ENCODE data around the gene ZNF777.
"Not testable (repeated sequence)": the region's sequence is repeated elsewhere in the genome, so short reads cannot be mapped to it uniquely, and the experiment has no call there.

ZNF777 gene

GRCh38 chr7:149450821-149451220, 10.0 kb downstream of the ZNF777 start:
- no peak for DNase-seq (ENCODE audit: low read depth)

DNA sequence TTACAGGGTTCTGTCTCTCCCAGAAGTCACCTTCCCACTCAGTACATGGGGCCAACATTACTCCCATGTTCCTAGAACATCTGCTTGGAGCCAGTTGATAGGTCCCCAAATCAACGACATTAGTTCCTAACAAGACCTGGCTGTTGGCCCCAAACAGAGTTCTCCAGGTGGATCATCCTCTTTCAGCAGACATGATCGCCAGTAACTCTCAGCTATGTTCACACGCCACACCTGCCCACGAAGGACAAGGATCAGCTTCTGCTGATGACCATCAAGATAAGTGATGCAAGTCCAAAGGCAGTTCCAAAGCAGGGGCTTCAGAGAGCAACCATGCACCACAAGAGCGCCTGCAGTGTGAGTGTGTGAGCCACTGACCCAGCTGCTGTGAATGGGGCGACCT, 11.0 kb downstream of the ZNF777 start:
- no peak for DNase-seq (ENCODE audit: low read depth)

GRCh38 chr7:149448961-149449360, 11.9 kb downstream of the ZNF777 start:
- no peak for DNase-seq (ENCODE audit: low read depth)

DNA sequence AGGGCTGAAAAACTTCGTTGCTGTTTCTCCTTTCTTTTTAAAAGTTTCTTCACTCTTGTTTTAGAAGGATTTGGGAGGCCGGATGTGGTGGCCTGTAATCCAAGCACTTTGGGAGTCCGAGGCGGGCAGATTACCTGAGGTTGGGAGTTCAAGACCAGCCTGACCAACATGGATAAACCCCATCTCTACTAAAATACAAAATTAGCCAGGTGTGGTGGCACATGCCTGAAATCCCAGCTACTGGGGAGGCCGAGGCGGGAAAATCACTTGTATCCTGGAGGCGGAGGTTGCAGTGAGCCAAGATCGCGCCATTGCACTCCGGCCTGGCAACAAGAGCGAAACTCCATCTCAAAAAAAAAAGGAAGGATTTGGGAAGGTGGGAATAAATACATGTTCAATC, 14.8 kb downstream of the ZNF777 start:
- DNase-seq (ENCODE audit: low read depth): not testable (repeated sequence)

DNA sequence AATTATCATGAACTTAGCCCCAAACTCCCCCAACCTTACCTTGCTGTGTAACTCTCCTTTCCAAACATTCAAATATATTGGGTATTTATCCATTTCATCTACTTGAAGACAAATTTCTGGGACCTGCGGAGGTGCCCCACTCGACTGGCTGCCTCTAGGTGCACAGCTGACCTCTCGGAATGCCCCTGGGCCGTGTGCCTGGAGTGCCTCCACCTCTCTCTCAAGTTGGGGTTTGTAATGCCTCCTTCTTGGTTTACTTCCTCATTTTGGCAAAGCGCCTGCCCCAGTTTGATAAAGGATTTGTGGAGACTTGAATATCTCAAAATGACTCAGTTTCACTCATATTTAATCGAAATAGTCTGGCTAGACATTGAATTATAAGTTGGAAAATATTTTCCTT, 16.6 kb downstream of the ZNF777 start:
- no peak for DNase-seq (ENCODE audit: low read depth)

- no peak for DNase-seq (ENCODE audit: low read depth)
Observed at GRCh38 chr7:149443523-149443922, 17.3 kb downstream of the ZNF777 start.

DNA sequence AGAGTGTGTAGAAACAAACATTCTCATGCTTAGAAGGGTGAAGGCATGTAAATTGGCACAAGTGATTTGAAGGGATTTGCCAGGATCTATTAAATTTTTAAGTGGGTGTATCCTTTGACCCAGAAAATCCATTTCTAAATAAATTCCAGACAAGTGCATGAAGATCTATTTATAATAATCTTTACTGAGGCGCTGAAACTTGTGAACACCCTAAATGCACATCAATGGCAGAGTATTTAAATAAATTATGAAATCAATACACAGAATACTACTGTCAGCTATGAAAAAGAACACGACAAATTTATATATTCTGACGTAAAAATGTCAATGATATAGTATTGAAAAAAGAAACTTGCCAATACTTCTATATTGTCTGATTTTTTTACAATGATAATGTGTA, 17.9 kb downstream of the ZNF777 start:
- no peak for DNase-seq (ENCODE audit: low read depth)

- DNase-seq (ENCODE audit: low read depth): no peak
Observed at GRCh38 chr7:149440222-149440621, 20.6 kb downstream of the ZNF777 start.

GRCh38 chr7:149436358-149436757, 24.5 kb downstream of the ZNF777 start:
- no peak for DNase-seq (ENCODE audit: low read depth)

GRCh38 chr7:149433124-149433523, 27.7 kb downstream of the ZNF777 start:
- DNase-seq (ENCODE audit: low read depth): no peak

DNA sequence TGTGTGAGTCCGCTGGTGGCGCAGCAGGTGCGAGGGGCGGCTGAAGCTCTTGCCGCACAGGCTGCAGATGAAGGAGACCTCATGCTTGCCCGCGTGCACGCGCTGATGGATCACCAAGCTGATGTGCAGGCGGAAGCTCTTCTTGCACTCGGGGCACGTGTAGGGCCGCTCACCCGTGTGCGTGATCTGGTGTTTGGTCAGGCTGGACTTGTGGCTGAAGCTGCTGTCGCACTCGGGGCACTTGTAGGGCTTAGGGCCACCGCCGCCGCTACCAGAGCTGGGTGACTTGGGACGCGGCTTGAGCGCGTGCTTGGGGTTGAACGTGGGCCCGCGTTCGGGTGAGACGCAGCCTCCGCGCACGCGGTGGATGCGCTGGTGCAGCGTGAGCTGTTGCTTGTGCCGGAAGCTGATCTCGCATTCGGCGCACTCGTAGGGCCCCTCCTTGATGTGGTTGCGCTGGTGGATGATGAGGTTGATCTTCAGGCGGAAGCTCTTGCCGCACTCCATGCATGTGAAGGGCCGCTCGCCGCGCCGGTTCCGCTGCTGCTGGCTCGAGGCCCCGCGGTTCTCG, 28.7 kb downstream of the ZNF777 start:
- no peak for DNase-seq (ENCODE audit: low read depth)

DNA sequence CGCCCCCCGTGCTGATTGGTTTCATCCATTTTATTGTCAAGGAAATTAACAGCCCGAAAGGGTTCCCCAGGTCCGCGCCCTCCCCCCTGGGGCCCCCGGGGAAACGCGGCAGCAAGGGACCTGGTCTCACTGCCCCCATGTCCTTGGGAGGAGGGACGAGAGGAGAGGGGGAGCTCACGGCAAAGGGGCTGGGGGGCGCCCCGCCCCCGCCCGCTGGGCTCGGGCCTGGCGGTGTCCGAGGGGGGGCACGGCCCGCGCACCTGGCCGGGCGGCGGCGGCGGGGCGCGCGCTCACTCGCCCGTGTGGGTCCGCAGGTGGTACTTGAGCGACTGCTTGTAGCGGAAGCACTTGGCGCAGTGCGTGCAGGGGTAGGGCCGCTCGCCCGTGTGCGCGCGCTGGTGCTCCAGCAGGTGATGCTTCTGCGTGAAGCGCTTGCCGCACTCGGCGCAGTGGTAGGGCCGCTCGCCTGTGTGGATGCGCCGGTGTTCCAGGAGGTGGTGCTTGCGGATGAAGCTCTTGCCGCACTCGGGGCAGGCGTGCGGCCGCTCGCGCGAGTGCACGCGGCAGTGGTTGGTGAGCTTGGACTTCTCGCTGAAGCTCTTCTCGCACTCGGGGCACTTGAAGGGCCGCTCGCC, 29.3 kb downstream of the ZNF777 start:
- DNase-seq (ENCODE audit: low read depth): no peak

- no peak for DNase-seq (ENCODE audit: low read depth)
Observed at GRCh38 chr7:149430192-149430591, 30.7 kb downstream of the ZNF777 start.

DNA sequence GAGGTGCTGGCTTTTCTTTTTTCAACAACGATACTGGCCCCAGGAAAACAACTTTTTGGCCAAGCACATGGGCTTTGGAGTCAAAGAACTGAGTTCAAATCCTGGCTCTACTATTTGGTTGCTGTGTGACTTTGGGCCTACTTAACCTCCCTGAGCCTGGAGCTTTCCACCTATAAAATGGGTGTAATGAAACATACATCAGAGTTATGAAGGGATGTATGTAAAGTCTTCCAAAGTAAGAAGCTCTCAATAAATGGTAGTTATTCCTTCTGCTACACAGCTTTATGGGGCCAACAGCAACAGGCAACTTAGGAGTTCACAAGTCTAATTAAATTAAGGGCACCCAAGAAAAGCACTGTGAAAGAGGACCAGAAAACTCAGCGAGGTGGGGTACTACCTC, 33.0 kb downstream of the ZNF777 start:
- no peak for DNase-seq (ENCODE audit: low read depth)

DNA sequence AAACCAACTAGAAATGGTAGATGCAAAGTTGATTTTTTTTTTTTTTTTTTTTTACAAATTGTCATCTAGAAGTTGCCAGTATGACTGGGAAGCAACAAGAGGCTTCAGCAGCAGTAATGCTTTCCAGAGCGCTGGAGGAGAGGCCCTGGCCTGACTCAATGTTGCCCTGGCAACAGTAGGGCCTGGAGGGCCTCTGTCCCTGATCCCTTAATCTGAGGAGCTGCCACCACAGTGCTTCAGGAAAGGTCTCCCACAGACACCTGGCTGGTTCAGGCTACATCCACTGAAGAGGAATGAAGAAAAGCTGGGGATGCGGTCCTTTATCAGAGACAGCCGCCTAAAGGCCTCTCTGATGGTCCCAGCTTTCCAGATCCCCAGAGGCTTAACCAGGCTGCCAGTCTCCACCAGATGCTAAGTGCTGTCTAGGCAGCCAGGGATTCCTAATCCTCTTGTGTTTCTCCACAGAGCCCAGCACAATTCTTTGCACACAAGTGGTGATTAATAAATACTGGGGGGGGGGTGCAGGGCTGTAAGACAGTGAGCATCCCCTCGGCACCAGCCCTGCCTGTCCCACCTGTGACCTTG, 33.7 kb downstream of the ZNF777 start:
- DNase-seq (ENCODE audit: low read depth): no peak

- DNase-seq (ENCODE audit: low read depth): no peak
Observed at GRCh38 chr7:149423449-149424110, 37.3 kb downstream of the ZNF777 start.

- no peak for DNase-seq (ENCODE audit: low read depth)
Observed at GRCh38 chr7:149422914-149423301, 38.0 kb downstream of the ZNF777 start.

DNA sequence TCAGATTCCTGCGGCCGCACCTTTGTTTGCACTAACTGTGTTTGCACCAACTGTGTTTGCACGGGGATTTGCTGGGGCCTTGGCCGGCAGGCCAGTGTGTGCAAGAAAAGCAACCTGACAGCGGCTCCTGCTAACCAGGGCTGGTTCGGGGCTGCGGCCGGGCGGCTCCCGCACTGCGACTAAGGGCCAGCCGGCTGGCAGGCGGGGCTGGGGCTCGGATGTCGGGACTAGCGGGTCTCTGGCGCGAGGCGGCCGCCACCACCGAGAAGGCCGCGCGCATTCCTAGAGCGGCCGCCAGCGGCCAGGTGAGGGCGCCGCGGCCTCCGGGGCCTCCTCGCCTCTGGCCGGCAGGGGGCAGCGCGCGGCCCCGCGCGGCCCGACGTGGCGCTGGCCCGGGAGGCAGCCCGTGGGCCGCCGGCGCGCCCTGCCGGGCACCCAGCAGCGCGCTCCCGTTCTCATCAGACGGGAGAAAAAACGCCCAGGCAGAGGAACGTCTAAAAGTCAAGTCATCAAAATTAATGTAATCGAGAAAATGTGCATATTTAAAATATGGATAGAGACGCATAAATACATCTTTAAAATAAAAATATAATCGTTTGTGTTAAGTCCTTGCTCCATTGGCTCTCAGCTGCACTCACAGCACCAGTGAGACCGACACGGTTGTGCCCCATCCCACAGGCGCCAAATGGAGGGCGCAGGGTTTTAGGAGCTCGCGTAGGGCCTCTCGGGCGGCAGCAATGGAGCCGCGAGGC, 38.5 kb downstream of the ZNF777 start:
- DNase-seq (ENCODE audit: low read depth): peak; percentile 54

DNA sequence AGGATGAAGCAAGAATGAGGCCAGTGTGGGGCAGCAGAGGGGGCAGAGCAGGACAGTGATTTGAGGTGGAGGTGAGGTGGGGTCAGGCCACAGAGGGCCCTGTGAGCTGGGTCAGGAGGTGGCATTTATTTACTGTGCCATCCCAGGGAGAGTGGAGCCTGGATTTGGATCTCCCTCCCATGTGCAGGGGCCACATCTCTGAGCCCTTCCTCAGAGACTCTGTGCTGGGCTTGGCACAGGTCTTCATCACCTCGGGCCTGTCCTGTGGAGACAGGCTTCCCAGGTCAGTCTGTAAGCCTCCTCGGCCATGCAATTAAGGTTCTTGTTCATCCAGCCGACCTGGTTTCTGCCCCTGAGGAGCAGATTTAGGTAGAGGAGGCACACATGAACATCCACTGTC, 40.9 kb downstream of the ZNF777 start:
- no peak for DNase-seq (ENCODE audit: low read depth)

DNA sequence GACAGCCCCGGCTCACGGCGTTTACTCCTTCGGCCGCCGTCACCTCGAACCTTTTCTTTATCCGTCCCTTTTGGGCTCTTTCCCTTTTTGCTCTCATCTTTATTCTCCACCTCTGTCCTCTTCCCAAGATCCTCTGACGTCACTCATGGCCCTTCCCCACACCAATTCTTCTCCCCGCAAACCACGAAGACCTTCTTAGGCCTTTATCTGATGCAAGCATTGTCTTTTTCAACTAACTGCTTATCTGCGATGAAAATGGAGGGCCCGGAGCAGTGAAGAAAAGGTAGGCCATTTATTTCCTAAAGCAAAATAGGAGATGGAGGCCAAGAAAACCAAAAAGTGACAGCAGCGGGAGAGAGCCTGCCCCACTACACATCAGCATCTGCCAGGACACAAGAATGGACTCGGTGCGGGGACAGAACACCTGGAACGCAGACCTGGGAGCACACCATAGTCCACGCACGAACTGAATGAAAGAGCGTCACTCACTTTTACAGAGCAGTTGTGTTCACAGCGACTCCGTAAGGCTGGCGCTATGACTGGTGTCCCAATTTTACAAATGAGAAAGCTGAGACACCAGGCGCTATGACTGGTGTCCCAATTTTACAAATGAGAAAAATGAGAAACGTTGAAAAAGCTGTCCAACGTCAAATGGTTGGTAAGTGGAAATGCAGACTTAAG, 45.3 kb downstream of the ZNF777 start:
- no peak for DNase-seq (ENCODE audit: low read depth)

DNA sequence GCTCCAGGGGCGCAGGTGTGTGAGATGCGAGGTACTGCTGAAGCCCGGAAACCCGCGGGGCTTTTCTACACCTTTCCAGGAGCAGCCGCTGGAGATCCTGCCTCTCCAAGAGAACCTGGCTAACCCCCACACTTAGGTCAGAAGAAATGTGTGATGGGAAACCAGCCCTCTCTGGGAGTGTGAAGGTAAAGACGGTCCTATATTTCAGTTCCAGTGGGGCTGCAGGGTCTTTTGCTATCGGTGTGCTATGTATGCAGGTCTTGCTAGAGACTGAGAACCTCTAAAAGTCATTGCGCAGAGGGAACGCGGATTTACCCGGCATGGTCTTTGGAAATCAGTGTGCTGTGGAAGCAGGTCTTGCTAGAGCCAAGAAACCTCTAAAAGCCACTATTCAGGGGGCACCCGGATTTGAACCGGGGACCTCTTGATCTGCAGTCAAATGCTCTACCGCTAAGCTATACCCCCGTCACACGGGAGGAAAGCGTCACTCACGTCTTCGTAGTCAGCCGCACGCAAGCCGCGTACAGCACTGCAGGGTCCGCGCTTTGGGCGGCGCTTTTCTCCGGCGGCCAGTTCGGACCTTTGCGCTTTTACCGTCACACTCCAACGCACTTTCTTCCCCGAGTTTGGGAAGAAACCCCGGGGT, 46.0 kb downstream of the ZNF777 start:
- DNase-seq (ENCODE audit: low read depth): peak; percentile 12

DNA sequence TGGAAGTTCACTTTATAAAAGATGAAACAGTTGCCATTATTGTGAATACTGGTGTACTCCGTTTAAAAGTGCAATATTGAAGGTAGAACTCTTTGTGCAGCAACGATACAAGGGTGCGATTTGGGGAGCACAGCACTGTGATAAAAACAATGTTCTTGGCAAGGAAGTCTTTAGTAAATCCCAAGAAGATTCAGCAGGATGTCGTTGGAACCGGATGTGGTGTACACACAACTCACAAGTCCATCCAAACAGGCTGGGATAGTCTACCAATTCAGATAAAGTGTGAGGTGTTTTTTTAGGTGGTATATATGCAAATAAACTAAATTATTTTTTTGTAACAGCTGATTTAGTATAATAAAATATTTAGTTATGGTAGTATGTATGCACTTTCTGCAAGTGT, 46.7 kb downstream of the ZNF777 start:
- no peak for DNase-seq (ENCODE audit: low read depth)
